HepG2 (cell line): ENCODE measurements around the gene PRCD. TPM values are rescaled to one million over a fixed set of nuclear protein-coding genes. Genes with fewer than 3 reads are reported as not detected.

Experiments used
- ATRX ChIP-seq: sonication (generic); formaldehyde crosslinking; IDR thresholded peaks from 2 replicates; pipeline ENCODE4 v1.4.0; 2020; ENCODE audit warnings: missing genetic modification reagents, borderline replicate concordance
- XBP1 ChIP-seq: sonication (generic); formaldehyde crosslinking; IDR thresholded peaks from 2 replicates; pipeline ENCODE4 v1.5.0; 2020; ENCODE audit warnings: missing genetic modification reagents
- ZBTB40 ChIP-seq, 2 experiments: fragments of 450-650 bp in 1 of 2; sonication (generic) in 1 of 2; formaldehyde crosslinking in 1 of 2; IDR thresholded peaks; 2 replicates each; pipeline versions ENCODE4 v1.6.1 to v1.8.0; 2016 to 2022; ENCODE audit warnings: antibody characterized with exemption in 1 of 2, mild to moderate bottlenecking in 1 of 2, missing genetic modification reagents in 1 of 2
- ZNF292 ChIP-seq: sonication (generic); formaldehyde crosslinking; IDR thresholded peaks from 2 replicates; pipeline ENCODE4 v1.8.1; 2022; ENCODE audit warnings: mild to moderate bottlenecking, low read depth, missing genetic modification reagents, borderline replicate concordance
- ZNF644 ChIP-seq: IDR thresholded peaks from 2 replicates; pipeline ENCODE4 v1.6.1; 2016; ENCODE audit warnings: low read depth
- ZNF747 ChIP-seq: sonication (generic); formaldehyde crosslinking; IDR thresholded peaks from 2 replicates; pipeline ENCODE4 v1.8.1; 2023; ENCODE audit warnings: missing genetic modification reagents, mild to moderate bottlenecking, borderline replicate concordance
- polyA plus RNA-seq, 8 experiments: library from polyadenylated mRNA; depleted of rRNA in 3 of 8; stranded (reverse) in 7 of 8; unstranded in 1 of 8; fragments of >200 nt; fragmentation: Illumina TruSeq in 4 of 8; extraction: Trizol in 4 of 8; gene quantifications; 2 replicates each; pipeline versions ENCODE4 v1.2.1 to v1.2.3, GENCODE V29; 2011 to 2016; ENCODE audit warnings: low read depth in 4 of 8, missing spikeins in 1 of 8, mixed read lengths in 1 of 8; ENCODE audit not compliant: insufficient read depth in 1 of 8
- total RNA-seq, 5 experiments: library from RNA; depleted of rRNA; stranded (reverse); fragments of >200 nt; fragmentation: Illumina TruSeq; extraction: Trizol; gene quantifications; 2 replicates each; pipeline ENCODE4 v1.2.3, GENCODE V29; 2016; ENCODE audit warnings: low read depth in 1 of 5
- TF ChIP-seq, protein P1 (sequence below): sonication (generic); formaldehyde crosslinking; conservative IDR thresholded peaks from 2 replicates; pipeline ENCODE4 v1.8.0; 2022; ENCODE audit warnings: low read depth, missing genetic modification reagents
- TF ChIP-seq, protein P2 (sequence below): sonication (generic); formaldehyde crosslinking; IDR thresholded peaks from 2 replicates; pipeline ENCODE4 v1.5.0; 2020; ENCODE audit warnings: mild to moderate bottlenecking, missing genetic modification reagents
- TF ChIP-seq, protein P3 (sequence below): sonication (generic); formaldehyde crosslinking; IDR thresholded peaks from 2 replicates; pipeline ENCODE4 v1.5.1; 2020; ENCODE audit warnings: missing genetic modification reagents, mild to moderate bottlenecking, borderline replicate concordance

The PRCD gene
- total and polyA plus RNA-seq, 2 of the 13 experiments (the other 11 are each of a cell fraction or from before 2014, with no cell fraction given) = 0.51 TPM; not detected in 1

DNA sequence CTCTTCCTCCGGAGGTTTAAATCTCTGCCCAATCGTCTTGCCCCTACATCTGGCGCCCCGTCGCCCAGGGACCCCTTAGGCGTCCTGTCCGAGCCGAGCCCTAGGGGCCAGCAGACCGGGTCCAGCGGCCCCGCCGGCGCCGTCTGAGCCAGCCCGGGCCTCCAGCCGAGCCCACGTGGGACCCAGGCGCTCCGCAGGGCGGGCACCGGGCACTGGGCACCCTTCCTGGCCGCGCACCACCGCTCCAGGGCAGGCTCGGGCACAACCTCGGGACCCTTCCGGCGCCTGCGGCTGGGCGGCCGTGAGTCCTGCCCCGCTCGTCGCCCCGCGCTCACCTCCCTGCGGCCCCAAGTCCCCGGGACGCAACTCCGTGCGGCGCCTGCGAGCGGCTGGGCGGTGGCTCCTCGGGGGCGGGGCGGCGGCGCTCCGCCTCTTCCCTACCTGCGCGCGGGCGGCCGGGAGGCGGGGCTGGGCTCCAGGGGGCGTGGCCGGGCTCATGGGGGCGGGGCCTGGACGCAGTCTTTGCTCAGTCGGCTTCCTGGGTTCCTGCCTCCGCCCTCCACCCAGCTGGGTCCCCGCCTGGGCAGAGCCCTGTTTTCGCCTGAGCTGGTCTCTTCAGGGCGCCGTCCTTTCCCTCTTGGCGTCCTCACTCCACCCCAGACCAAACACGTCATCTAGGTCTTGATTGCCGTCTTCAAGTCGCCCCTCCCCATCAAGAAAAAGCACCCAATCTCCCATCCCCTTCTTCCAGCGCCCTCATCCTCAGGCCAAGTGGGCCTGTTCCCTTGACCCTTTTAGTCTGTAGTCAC is 38.6 kb upstream of the PRCD start, which contains the start of gene RHBDF2 (continued):
- no peak for TF ChIP-seq ZNF292 (CRISPR knock-in tag)
- TF ChIP-seq XBP1 (CRISPR knock-in tag) = no peak
- TF ChIP-seq, protein P1, sequence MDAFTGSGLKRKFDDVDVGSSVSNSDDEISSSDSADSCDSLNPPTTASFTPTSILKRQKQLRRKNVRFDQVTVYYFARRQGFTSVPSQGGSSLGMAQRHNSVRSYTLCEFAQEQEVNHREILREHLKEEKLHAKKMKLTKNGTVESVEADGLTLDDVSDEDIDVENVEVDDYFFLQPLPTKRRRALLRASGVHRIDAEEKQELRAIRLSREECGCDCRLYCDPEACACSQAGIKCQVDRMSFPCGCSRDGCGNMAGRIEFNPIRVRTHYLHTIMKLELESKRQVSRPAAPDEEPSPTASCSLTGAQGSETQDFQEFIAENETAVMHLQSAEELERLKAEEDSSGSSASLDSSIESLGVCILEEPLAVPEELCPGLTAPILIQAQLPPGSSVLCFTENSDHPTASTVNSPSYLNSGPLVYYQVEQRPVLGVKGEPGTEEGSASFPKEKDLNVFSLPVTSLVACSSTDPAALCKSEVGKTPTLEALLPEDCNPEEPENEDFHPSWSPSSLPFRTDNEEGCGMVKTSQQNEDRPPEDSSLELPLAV = no peak
- TF ChIP-seq ZNF747 (CRISPR knock-in tag) = no peak
- TF ChIP-seq ZBTB40 (IDR thresholded peaks at IDR 0.05) = no peak
- peak; percentile 80 for TF ChIP-seq ZBTB40 (CRISPR knock-in tag; IDR thresholded peaks at IDR 0.05)
- no peak for TF ChIP-seq ZNF644 (CRISPR knock-in tag)
- TF ChIP-seq ATRX (CRISPR knock-in tag) = no peak
- TF ChIP-seq, protein P2, sequence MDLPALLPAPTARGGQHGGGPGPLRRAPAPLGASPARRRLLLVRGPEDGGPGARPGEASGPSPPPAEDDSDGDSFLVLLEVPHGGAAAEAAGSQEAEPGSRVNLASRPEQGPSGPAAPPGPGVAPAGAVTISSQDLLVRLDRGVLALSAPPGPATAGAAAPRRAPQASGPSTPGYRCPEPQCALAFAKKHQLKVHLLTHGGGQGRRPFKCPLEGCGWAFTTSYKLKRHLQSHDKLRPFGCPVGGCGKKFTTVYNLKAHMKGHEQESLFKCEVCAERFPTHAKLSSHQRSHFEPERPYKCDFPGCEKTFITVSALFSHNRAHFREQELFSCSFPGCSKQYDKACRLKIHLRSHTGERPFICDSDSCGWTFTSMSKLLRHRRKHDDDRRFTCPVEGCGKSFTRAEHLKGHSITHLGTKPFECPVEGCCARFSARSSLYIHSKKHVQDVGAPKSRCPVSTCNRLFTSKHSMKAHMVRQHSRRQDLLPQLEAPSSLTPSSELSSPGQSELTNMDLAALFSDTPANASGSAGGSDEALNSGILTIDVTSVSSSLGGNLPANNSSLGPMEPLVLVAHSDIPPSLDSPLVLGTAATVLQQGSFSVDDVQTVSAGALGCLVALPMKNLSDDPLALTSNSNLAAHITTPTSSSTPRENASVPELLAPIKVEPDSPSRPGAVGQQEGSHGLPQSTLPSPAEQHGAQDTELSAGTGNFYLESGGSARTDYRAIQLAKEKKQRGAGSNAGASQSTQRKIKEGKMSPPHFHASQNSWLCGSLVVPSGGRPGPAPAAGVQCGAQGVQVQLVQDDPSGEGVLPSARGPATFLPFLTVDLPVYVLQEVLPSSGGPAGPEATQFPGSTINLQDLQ = no peak; the same call in 1 of the 2 replicates
- TF ChIP-seq, protein P3, sequence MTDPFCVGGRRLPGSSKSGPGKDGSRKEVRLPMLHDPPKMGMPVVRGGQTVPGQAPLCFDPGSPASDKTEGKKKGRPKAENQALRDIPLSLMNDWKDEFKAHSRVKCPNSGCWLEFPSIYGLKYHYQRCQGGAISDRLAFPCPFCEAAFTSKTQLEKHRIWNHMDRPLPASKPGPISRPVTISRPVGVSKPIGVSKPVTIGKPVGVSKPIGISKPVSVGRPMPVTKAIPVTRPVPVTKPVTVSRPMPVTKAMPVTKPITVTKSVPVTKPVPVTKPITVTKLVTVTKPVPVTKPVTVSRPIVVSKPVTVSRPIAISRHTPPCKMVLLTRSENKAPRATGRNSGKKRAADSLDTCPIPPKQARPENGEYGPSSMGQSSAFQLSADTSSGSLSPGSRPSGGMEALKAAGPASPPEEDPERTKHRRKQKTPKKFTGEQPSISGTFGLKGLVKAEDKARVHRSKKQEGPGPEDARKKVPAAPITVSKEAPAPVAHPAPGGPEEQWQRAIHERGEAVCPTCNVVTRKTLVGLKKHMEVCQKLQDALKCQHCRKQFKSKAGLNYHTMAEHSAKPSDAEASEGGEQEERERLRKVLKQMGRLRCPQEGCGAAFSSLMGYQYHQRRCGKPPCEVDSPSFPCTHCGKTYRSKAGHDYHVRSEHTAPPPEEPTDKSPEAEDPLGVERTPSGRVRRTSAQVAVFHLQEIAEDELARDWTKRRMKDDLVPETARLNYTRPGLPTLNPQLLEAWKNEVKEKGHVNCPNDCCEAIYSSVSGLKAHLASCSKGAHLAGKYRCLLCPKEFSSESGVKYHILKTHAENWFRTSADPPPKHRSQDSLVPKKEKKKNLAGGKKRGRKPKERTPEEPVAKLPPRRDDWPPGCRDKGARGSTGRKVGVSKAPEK (CRISPR knock-in tag) = no peak
